K562 treated with DMSO at 1 percent for 4 hours (cell line): ENCODE results near the gene IQGAP1. TPM values are rescaled to one million over a fixed set of nuclear protein-coding genes. Genes with fewer than 3 reads are reported as not detected.

Source experiments
- total RNA-seq: library from RNA; unstranded; fragments of 300-600 nt; gene quantifications from 2 replicates; pipeline ENCODE4 v1.2.3, GENCODE V29; 2022; ENCODE audit not compliant: insufficient read depth

IQGAP1 gene, protein sequence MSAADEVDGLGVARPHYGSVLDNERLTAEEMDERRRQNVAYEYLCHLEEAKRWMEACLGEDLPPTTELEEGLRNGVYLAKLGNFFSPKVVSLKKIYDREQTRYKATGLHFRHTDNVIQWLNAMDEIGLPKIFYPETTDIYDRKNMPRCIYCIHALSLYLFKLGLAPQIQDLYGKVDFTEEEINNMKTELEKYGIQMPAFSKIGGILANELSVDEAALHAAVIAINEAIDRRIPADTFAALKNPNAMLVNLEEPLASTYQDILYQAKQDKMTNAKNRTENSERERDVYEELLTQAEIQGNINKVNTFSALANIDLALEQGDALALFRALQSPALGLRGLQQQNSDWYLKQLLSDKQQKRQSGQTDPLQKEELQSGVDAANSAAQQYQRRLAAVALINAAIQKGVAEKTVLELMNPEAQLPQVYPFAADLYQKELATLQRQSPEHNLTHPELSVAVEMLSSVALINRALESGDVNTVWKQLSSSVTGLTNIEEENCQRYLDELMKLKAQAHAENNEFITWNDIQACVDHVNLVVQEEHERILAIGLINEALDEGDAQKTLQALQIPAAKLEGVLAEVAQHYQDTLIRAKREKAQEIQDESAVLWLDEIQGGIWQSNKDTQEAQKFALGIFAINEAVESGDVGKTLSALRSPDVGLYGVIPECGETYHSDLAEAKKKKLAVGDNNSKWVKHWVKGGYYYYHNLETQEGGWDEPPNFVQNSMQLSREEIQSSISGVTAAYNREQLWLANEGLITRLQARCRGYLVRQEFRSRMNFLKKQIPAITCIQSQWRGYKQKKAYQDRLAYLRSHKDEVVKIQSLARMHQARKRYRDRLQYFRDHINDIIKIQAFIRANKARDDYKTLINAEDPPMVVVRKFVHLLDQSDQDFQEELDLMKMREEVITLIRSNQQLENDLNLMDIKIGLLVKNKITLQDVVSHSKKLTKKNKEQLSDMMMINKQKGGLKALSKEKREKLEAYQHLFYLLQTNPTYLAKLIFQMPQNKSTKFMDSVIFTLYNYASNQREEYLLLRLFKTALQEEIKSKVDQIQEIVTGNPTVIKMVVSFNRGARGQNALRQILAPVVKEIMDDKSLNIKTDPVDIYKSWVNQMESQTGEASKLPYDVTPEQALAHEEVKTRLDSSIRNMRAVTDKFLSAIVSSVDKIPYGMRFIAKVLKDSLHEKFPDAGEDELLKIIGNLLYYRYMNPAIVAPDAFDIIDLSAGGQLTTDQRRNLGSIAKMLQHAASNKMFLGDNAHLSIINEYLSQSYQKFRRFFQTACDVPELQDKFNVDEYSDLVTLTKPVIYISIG (N-terminal part only)
- 72.0 and 73.1 TPM in 2 replicates for total RNA-seq

DNA sequence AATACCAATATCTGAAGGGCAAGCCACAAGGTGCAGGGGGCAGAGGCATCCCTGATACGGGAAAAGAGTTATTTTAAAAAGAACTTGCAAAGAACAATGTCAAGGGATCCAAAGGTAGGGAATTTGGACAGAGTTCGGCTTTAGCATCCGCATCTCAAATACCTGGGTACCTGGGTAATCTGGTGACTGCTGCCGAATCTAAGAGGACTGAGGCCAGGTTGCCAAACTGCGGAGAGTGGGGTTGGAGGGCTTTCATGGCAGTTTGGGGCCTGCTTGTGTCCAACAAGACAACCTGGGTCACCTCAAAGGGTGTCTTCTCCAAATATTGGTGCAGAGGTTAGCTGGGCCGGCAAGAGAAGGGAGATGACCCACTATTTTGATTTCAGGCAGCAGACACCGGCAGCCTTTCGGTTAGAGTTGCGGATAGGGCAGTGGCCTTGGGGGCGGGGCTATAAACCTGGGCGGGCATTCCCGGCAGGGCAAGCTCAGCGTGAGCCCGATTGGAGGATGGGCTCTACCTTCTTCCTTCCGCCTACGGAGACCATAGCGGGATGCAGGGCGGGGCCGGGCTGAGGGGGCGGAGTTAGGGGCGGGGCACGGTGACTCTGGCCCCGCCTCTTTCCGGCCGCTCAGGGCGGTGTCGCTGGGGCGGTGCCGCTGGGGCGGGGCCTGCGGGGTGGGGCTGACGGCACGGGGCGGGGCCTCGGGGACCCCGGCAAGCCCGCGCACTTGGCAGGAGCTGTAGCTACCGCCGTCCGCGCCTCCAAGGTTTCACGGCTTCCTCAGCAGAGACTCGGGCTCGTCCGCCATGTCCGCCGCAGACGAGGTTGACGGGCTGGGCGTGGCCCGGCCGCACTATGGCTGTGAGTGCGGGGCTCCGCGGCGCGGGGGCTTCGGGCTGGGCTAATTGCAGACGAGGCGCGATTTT, at the start of gene IQGAP1:
Gene IQGAP1 (plus strand): TSS at position 709 of the 928 bp plus-strand sequence. CDS start 100 bp downstream, at position 809.

DNA sequence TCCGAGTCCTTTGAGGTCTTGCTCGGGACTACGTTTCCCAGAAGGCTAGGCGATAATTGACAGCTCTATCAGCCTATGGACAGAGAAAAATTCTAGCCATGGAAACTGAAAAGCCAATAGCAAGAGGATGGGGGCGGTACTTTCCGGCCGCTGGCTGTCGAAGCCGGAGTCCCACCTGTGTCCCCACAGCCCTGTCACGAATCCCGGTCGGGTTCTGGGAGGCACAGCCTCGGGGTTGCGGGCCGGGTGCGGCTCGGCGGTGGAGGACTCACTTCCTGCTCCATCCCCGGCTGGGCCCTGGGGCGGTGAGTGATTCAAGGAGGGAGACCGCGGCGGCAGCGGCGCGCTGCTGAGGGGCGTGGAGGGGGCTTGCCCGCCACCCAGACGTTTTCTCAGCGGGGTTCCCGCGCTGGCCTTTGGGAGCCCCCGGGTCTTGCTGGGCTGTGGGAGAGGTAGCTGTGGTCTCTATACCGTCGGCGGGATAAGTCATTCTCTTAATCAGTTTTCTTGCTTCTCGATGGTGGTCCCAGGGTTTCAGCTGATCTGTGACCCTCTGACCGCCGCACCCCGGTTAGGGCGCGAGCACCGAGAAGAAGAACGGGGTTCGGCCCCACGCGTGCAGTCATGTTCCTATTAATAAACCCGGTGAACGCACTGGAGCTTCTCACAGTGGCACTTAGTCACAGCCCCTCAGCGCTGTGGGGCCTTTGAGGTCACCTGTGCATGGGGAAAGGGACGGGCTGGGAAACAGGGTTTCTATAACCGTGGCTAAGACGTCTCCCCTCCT, 35.7 kb upstream of the IQGAP1 start, which contains the start of gene ZNF774:
Gene ZNF774 (plus strand): TSS at position 178 of the 787 bp plus-strand sequence. CDS start 2,377 bp downstream, outside the sequence.

DNA sequence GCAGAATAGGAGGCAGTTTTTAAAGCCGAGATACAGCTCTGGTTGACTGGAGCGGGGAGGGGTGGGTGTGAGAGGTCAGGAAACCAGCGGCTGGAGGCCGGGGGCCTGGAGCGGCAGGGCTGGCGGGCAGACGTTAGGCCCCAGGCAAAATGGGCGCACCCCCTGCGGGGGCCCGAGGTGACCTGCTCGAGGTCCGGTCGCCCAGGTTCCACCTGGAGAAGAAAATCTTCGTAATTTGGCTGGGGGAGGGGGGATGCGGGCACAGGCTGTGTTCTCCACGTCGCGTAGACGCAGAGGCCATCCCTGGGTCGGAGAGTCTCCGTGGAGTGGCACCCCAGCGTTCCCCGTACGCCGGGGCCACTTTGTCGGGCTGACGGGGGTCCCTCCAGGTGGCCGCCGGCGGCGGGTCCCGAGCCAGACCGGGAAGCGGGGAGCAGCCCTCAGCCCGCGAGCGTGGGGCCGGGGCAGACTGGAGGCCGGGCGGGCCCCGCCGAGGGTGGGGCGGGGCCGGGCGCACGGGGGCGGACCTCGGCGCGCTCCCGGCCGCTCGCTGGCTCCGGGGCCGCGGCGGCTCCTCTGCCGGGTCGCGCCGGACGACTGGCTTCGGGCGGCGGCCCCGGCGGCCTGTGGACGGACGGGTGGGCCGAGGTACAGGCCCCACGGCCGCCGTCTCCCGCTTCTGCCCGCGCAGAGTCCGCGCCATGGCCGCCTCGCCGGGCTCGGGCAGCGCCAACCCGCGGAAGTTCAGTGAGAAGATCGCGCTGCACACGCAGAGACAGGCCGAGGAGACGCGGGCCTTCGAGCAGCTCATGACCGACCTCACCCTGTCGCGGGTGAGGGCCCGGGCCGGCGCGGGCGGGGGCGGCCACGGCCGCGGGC, 141.6 kb downstream of the IQGAP1 start, which contains the start of gene CRTC3:
Gene CRTC3 (plus strand): TSS at position 553 of the 879 bp plus-strand sequence. CDS start 149 bp downstream, at position 702.

Other genes starting within 250 kb of the IQGAP1 start
- gene SEMA4B, start 186.9 kb upstream of the IQGAP1 start, total RNA-seq: 25.2 and 36.5 TPM in 2 replicates
- 126 and 166 TPM in 2 replicates for gene CIB1, start 154.3 kb upstream of the IQGAP1 start, total RNA-seq
- 1.7 and 4.0 TPM in 2 replicates for gene GDPGP1, start 154.0 kb upstream of the IQGAP1 start, total RNA-seq
- not detected in 2 replicates for gene TTLL13, start 138.7 kb upstream of the IQGAP1 start, total RNA-seq
- 55.7 and 60.1 TPM in 2 replicates for gene NGRN, start 122.6 kb upstream of the IQGAP1 start, total RNA-seq
- 0.65 and 1.1 TPM in 2 replicates for gene ZNF774, start 36.0 kb upstream of the IQGAP1 start, total RNA-seq
- gene CRTC3, start 141.7 kb downstream of the IQGAP1 start, total RNA-seq: 14.0 and 16.8 TPM in 2 replicates